Left kidney (tissue), 2 donors: Measurements from ENCODE around the gene ARHGEF4. TPM values are rescaled to one million over a fixed set of nuclear protein-coding genes. Genes with fewer than 3 reads are reported as not detected.
"Not testable (repeated sequence)": the region's sequence is repeated elsewhere in the genome, so short reads cannot be mapped to it uniquely, and the experiment has no call there.

Source experiments
- DNase-seq: peaks from one replicate; pipeline ENCODE4 v3.0.0-alpha.2; 2013
- polyA plus RNA-seq: library from polyadenylated mRNA; unstranded; fragments of 120-200 nt; gene quantifications from one replicate; pipeline ENCODE4 v1.2.1, GENCODE V29; 2013; ENCODE audit not compliant: insufficient read length

The ARHGEF4 gene
- polyA plus RNA-seq, 1 donor: 6.6 TPM

DNA sequence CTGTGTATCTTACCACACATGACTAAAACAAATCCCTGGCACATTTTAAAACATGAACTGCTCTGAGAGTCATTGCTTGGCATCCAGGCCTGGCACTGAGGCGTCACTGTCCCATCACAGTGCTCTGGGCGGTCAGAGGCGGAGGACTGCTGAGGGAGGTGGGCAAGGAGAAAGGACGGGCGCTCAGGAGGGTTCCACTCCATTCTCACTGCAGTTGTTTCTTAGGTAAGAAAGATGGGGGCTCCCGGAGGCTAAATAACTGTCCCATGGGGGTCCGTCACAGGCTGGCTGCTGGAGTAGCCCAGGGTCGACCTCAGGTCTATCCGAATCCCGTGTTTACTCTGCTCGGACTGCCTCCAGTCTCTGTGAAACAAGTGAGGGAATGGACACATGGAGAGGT lies 139.0 kb downstream of the ARHGEF4 start:
- DNase-seq: no peak

DNA sequence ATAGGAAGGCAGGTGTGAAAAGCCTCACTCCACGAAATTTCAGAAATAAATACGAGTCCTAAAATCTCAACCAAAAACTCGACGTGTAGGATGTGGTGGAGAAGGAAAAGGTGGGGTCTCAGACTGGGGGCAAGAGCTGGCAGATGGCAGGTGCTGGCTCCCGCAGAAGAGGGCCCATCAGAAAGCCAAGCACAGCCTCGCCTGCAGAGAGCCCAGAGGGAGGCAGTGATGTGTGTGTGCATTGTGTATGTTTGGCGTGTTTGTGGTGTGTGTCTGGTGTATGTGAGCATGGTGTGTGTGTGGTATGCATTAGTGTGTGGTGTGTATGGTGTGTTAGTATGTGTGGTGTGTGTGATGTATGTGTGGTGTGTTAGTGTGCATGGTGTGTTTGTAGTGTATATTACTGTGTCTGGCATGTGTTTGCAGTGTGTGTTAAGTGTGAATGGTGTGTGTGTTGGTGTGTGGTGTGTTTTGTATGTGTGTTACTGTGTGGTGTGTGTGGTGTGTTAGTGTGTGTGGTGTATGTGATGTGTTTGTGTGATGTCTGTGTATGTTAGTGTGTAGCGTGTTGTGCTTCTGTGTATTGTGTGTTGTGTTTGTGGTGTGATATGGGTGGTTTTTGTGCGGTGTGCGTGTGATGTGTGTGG lies 140.0 kb downstream of the ARHGEF4 start:
- DNase-seq: no peak

DNA sequence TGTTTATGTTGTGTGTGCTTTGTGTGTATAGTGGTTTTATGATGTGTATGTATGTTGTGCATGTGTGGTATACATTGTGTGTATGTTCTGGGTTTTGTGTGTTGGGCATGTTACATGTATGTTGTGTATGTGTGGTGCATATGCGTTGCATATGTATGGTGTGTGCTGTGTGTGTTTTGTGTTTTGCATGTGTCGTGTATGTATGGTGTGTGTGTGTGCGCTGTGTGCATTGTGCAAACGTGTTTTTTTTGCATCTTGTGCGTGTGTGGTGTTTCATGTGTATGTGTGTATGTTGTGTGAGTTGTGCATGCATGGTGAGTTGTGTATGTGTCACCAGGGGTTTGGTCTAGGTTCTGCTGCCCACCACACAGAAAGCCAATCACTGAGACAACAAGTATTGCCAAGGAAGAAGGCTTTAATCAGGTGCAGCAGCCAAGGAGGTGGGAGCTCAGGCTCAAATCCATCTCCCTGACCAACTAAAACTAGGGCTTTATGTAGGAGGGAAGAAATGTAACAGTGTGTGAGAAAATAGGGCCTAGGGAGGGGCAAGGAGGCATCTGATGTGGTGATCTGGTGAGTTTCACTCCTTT lies 140.8 kb downstream of the ARHGEF4 start:
- no peak for DNase-seq

GRCh38 chr2:130981667-130982066 lies 145.0 kb downstream of the ARHGEF4 start:
- DNase-seq: no peak

DNA sequence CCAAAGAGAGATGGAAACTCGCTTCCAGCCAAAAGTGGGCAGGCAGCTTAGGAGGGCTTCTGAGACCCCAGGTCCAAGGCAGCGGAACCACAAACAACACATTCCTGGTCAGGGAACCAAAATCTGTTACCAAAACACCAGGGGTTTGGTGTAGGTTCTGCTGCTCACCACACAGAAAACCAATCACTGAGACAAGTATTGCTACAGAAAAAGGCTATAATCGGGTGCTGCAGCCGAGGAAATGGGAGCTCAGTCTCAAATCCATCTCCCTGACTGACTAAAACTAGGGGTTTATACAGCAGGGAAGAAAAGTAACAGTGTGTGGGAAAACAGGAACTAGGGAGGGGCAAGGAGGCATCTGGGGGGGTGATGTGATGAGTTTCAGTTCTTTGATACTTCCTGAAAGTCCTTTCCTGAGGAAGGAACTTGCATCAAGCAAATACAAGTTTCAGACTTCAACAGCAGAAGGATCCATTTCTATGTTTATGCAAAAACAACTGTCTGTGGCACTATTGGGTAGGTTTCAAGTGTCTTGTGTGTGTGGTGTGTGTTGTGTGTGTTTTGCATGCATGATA lies 148.6 kb downstream of the ARHGEF4 start:
- no peak for DNase-seq

- no peak for DNase-seq
These were observed 149.3 kb downstream of the ARHGEF4 start for GRCh38 chr2:130985831-130986649.

- no peak for DNase-seq
These were observed 150.3 kb downstream of the ARHGEF4 start for GRCh38 chr2:130986890-130987493.

DNA sequence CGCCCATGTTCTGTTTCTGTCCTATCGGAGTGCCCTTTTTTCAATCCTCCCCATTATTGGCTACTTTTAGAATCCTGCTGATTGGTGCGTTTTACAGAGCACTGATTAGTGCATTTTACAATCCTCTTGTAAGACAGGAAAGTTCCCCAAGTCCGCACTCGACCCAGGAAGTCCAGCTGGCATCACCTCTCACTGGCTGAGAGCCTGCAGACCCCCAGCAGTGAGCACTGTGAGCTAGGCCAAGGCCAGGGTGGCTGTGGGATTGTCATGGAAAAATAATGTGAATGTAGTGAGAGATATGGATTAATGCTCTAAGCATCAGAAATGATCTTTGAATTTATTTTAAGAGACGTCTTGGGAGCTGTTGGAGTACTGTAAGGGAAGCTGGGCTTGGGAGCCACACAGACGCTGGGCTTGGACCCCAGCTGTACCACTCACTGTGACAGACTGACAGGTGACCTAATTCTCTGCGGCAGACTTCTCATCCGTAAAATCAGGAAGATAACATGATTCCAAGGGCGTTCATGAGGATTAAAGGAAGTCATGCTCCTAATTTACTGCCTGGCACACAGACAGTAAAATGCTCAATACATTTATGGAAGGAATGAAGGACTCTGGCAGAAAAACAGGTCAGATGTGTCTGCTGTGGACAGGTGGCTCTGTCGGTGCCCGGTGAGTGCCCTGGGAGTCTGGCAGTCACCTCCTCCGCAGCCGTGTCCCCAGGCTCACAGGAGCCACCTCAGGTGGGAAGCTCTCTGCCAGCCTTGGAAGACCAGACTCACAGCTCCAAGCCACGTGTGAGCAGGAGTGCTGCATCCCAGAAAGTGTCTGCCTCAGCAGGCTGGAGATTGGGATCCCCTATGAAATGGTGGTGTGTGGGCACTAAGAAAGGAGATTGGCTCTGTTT lies 151.1 kb downstream of the ARHGEF4 start:
- no peak for DNase-seq

- not testable (repeated sequence) for DNase-seq
These were observed 154.7 kb downstream of the ARHGEF4 start for GRCh38 chr2:130991446-130991845.

DNA sequence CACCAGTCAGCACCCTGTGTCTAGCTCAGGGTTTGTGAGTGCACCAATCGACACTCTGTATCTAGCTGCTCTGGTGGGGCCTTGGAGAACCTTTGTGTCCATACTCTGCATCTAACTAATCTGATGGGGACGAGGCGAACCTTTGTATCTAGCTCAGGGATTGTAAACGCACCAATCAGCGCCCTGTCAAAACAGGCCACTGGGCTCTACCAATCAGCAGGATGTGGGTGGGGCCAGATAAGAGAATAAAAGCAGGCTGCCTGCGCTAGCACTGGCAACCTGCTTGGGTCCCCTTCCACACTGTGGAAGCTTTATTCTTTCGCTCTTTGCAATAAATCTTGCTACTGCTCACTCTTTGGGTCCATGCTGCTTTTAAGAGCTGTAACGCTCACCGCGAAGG lies 155.3 kb downstream of the ARHGEF4 start:
- not testable (repeated sequence) for DNase-seq

- DNase-seq: no peak
These were observed 160.0 kb downstream of the ARHGEF4 start for GRCh38 chr2:130996691-130997090.

DNA sequence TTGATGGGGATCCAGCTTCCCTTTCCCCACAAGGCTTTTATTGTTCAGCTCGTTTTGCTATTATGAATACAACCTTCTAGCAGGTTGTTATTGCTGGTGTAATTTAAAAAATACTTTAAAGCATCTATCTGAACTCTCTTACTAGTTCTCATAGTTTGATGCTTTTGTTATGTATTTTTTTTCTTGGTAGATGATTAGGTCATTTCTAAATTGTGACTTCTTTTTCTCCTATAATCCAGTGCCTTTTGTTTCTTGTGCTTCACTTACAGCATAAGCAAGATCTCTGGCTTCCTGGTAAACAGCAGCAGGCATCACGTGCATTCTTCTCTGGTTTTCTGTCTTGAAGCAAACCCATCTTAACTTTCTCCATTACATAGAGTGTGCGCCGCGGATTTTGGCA lies 160.5 kb downstream of the ARHGEF4 start:
- no peak for DNase-seq

DNA sequence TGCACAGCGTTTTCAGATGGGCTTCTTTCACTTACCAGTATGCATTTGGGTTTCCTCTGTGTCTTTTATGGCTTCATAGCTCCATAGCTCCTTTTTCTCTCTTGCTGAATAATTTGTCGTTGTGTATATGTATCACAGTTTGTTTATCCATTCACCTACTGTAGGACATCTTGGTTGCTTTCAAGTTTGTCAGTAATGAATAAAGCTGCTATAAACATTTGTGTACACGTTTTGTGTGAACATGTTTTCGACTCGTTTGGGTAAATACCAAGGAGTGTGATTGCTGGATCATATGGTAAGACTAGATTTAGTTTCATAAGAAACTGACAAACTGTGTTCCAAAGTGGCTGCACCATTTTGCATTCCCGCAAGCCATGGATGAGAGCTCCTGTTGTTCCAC lies 161.8 kb downstream of the ARHGEF4 start:
- no peak for DNase-seq

DNA sequence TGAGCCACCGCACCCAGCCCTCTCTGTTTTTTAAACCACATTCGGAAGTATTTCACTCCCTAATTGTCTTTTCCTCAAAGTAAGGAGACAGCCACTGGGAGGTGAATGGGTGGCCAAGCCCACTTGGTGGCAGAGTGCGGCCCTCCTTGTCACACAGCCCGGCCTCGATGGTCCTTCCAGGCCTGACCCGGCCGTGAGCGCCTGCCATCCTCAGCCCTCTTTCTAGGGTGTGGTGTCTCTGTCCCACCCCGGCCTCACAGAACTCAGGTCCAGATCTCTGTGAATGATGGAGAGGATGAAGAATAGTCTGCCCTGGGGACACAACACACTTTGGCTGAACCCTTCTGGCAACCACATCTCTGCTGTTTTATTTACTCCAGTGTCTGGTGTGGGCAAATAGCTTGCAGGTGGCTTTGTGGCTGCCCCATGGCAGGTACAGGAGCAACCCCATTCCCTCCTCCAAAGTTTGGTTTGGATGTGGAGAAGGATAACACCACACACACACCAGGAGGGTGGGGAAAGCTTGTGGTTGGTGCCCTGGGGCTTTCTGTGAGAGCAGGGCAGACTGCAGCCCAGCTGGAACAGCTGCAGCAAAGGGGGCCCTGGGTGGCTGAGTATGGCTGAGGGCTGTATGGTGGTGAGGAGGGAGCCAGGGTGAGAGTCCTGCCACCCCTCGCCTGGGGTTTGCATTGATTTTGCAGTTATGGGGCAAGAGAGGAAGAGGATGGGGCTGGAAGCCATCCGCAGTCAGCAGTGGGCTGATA lies 167.9 kb downstream of the ARHGEF4 start:
- DNase-seq: no peak

DNA sequence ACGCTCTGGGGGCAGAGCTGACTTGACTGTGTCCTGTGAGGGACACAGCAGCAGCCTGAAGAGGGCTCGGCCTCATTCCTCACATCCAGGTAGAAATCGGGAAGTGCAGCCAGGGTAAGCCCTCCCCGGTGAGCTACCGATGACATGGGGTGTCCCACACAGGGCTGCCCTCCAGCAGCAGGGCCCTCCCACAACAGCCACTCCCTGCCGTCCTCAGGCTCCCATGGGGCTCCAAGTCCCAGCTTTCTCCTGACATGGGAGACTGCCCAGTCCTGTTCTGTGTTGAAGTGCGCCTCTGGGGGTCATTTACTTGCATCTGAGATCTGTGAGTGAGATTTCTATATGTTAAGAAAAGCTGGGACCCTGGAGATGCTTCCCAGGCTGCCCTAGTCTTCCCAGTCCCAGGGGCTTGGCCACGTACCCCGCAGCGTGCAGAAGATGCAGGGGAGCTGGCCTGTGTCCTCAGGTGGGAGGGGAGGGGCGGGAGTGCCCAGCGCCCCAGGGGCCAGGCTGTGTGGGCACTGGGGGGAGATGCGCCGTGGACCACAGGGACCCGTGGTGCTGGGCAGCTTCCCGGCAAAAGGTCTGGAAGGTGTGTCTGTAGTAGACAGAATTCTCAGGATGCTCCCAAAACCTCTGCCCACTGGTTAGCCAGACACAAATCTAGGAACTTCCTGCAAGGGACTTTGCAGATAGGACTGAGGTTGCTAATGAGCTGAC lies 168.7 kb downstream of the ARHGEF4 start:
- DNase-seq: no peak

GRCh38 chr2:131006561-131006960 lies 169.8 kb downstream of the ARHGEF4 start:
- no peak for DNase-seq

DNA sequence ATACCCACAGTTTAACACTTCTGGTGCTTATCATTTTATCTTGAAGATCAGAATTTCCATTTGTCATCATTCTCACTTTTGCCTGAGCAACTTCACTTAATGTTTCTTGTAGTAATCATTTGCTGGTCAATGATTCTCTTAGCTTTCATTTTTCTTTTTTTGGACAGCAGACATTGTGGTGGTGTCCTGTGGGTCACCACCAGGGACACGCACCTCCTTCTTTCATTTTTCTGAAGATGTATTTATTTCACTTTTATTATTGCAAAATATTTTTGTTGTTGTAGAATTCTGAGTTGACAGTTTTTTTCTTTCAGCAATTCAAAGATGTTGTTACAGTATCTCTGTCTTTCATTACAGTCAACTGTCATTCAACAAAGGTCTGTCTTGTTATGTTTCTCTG lies 172.3 kb downstream of the ARHGEF4 start:
- no peak for DNase-seq

- no peak for DNase-seq
These were observed 173.2 kb downstream of the ARHGEF4 start for GRCh38 chr2:131009713-131010475.

GRCh38 chr2:131010566-131010965 lies 173.9 kb downstream of the ARHGEF4 start:
- no peak for DNase-seq
